Lower lobe of right lung (tissue), 2 donors: Measurements from ENCODE around the gene RASSF10. TPM values are rescaled to one million over a fixed set of nuclear protein-coding genes. Genes with fewer than 3 reads are reported as not detected.

ENCODE experiments used
- ATAC-seq, 2 donors: fragments of 200-7000 bp; cut with Tn5 transposase; one replicate each; pipeline ENCODE4 v1.9.1; 2020 to 2022; ENCODE audit warnings: mild to moderate bottlenecking in 2 of 2, moderate library complexity in 2 of 2
- DNase-seq: peaks from one replicate; pipeline ENCODE4 v3.0.0-alpha.2; 2020
- H3K27ac ChIP-seq: fragments of 200-600 bp; one replicate; pipeline ENCODE4 v1.8.0; 2022
- H3K27me3 ChIP-seq: fragments of 200-600 bp; one replicate; pipeline ENCODE4 v1.8.0; 2022; ENCODE audit warnings: low read depth
- H3K36me3 ChIP-seq: fragments of 200-600 bp; one replicate; pipeline ENCODE4 v1.8.0; 2022; ENCODE audit warnings: mild to moderate bottlenecking
- H3K4me1 ChIP-seq: fragments of 200-600 bp; one replicate; pipeline ENCODE4 v1.8.0; 2022
- H3K4me3 ChIP-seq: fragments of 200-600 bp; one replicate; pipeline ENCODE4 v1.8.0; 2022; ENCODE audit warnings: mild to moderate bottlenecking
- H3K9me3 ChIP-seq: fragments of 200-600 bp; one replicate; pipeline ENCODE4 v1.8.0; 2022
- CTCF ChIP-seq: fragments of 200-600 bp; IDR thresholded peaks from one replicate; pipeline ENCODE4 v1.8.0; 2022; ENCODE audit warnings: antibody characterized with exemption, mild to moderate bottlenecking
- intact Hi-C: fragments of 100-400 bp; cut with DNase I; formaldehyde crosslinking; loops from one replicate; pipeline ENCODE4 v1.11.0; 2022
- total RNA-seq: library from RNA; stranded (reverse); fragmentation: NEBNext Ultra II Directional; extraction: Animal tissue kit (Norgen Biotek cat#: 25700); gene quantifications from one replicate; pipeline ENCODE4 v1.2.1, GENCODE V29; 2021
- donor health status: DM: no; HTN: yes; CAD: no; lungs with severe emphysema.

RASSF10 gene
- total RNA-seq, 1 donor from 2014 or later = 4.3 TPM

GRCh38 chr11:13028322-13028721 is 19.2 kb downstream of the RASSF10 start:
- DNase-seq (no peak), ATAC-seq (no peak)
- Histone ChIP-seq H3K27ac (no peak overlapping the region), H3K27me3 (no peaks in the 10 kb centered on the region), H3K4me3 (no peak overlapping the region), H3K9me3 (no peaks in the 10 kb centered on the region), H3K36me3 (no peaks in the 10 kb centered on the region), H3K4me1 (peaks cover 9% of the 10 kb centered on the region)
- intact Hi-C loops = no loop called here
- TF ChIP-seq CTCF = no peak

GRCh38 chr11:13029872-13030271 is 20.8 kb downstream of the RASSF10 start:
- intact Hi-C loops = no loop called here

GRCh38 chr11:13030857-13031256 is 21.7 kb downstream of the RASSF10 start:
- no peaks in the 10 kb centered on the region for H3K9me3 ChIP-seq
- TF ChIP-seq CTCF = no peak
- H3K4me3 ChIP-seq = no peak overlapping the region
- ATAC-seq = peak; percentile 64 to 71
- H3K27ac ChIP-seq = no peak overlapping the region
- no peaks in the 10 kb centered on the region for H3K27me3 ChIP-seq
- H3K4me1 ChIP-seq = peaks cover 9% of the 10 kb centered on the region
- DNase-seq = peak; percentile 52
- intact Hi-C loops = no loop called here
- no peaks in the 10 kb centered on the region for H3K36me3 ChIP-seq

More at GRCh38 chr11:13029872-13030271, 20.8 kb downstream of the RASSF10 start:
- no peaks in the 10 kb centered on the region for H3K27me3 ChIP-seq
- peaks cover 9% of the 10 kb centered on the region for H3K4me1 ChIP-seq
- DNase-seq (no peak), ATAC-seq (no peak)
- no peak overlapping the region for H3K27ac ChIP-seq
- no peaks in the 10 kb centered on the region for H3K9me3 ChIP-seq
- H3K36me3 ChIP-seq = no peaks in the 10 kb centered on the region
- no peak for TF ChIP-seq CTCF
- no peak overlapping the region for H3K4me3 ChIP-seq

- Histone ChIP-seq H3K4me3 (no peak overlapping the region), H3K27me3 (no peaks in the 10 kb centered on the region), H3K36me3 (no peaks in the 10 kb centered on the region), H3K9me3 (no peaks in the 10 kb centered on the region), H3K4me1 (peaks cover 9% of the 10 kb centered on the region), H3K27ac (no peak overlapping the region)
- no peak for DNase-seq
- no peak for ATAC-seq
- intact Hi-C loops = no loop called here
- no peak for TF ChIP-seq CTCF
These were observed 22.2 kb downstream of the RASSF10 start for GRCh38 chr11:13031349-13031748.

GRCh38 chr11:13033760-13034533 is 24.8 kb downstream of the RASSF10 start:
- Histone ChIP-seq H3K27me3 (no peaks in the 10 kb centered on the region), H3K4me3 (no peak overlapping the region), H3K4me1 (peaks cover 9% of the 10 kb centered on the region), H3K27ac (no peak overlapping the region), H3K36me3 (no peaks in the 10 kb centered on the region), H3K9me3 (no peaks in the 10 kb centered on the region)
- intact Hi-C loops = no loop called here
- ATAC-seq (no peak), DNase-seq (no peak)
- no peak for TF ChIP-seq CTCF
